OCI-LY3 (cell line): Measurements from ENCODE around the gene KIF1A.

Experiments
- H2AFZ ChIP-seq: fragments of 200-600, 300-600 bp; shearing (Covaris generic); 2 replicates; pipeline ENCODE4 v1.6.0; 2014; ENCODE audit warnings: antibody characterized with exemption, low read depth, low read length
- H3K27ac ChIP-seq: fragments of 200-600, 300-600 bp; sonication (generic); 2 replicates; pipeline ENCODE4 v1.5.1; 2014; ENCODE audit warnings: mild to moderate bottlenecking, low read length, moderate library complexity, mixed read lengths
- H3K27me3 ChIP-seq: fragments of 200-600, 300-600 bp; sonication (generic); 2 replicates; pipeline ENCODE4 v1.6.1; 2014; ENCODE audit warnings: low read depth, low read length, mixed read lengths
- H3K36me3 ChIP-seq: fragments of 200-600, 300-600 bp; sonication (generic); replicated peaks from 2 replicates; pipeline ENCODE3; 2014; ENCODE audit warnings: low read depth, low read length, mixed read lengths
- H3K4me1 ChIP-seq: fragments of 300-600, 200-600 bp; sonication (generic); 2 replicates; pipeline ENCODE4 v1.6.1; 2014; ENCODE audit warnings: low read length, mixed read lengths
- H3K4me2 ChIP-seq: fragments of 200-600, 300-600 bp; sonication (generic); 2 replicates; pipeline ENCODE4 v1.6.1; 2014; ENCODE audit warnings: low read length, mixed read lengths
- H3K4me3 ChIP-seq: fragments of 300-600, 200-600 bp; sonication (generic); 2 replicates; pipeline ENCODE4 v1.5.1; 2014; ENCODE audit warnings: antibody characterized with exemption, mild to moderate bottlenecking, low read length, moderate library complexity
- H3K79me2 ChIP-seq: fragments of 300-600, 200-600 bp; shearing (Covaris generic); 2 replicates; pipeline ENCODE4 v1.6.1; 2014; ENCODE audit warnings: mild to moderate bottlenecking, low read length, mixed read lengths
- H3K9ac ChIP-seq: fragments of 300-600, 200-600 bp; shearing (Covaris generic); 2 replicates; pipeline ENCODE4 v1.6.0; 2014; ENCODE audit warnings: mild to moderate bottlenecking, low read length, moderate library complexity
- H3K9me3 ChIP-seq: fragments of 200-600, 300-600 bp; shearing (Covaris generic); 2 replicates; pipeline ENCODE4 v1.6.1; 2014; ENCODE audit warnings: low read length, mixed read lengths; ENCODE audit not compliant: insufficient read depth
- H4K20me1 ChIP-seq: fragments of 200-600, 300-600 bp; sonication (generic); 2 replicates; pipeline ENCODE4 v1.6.1; 2016; ENCODE audit warnings: low read length, mixed read lengths; ENCODE audit not compliant: insufficient read depth
- EZH2phosphoT487 ChIP-seq: fragments of 200-600 bp; shearing (Covaris generic); IDR thresholded peaks from 2 replicates; pipeline ENCODE4 v1.6.1; 2018; ENCODE audit warnings: antibody characterized with exemption, mixed run types, low read depth
- TF ChIP-seq, protein P1 (sequence below): fragments of 200-600, 300-600 bp; sonication (generic); IDR thresholded peaks from 2 replicates; pipeline ENCODE4 v1.5.1; 2014; ENCODE audit warnings: antibody characterized with exemption, low read length, low read depth

The KIF1A gene

DNA sequence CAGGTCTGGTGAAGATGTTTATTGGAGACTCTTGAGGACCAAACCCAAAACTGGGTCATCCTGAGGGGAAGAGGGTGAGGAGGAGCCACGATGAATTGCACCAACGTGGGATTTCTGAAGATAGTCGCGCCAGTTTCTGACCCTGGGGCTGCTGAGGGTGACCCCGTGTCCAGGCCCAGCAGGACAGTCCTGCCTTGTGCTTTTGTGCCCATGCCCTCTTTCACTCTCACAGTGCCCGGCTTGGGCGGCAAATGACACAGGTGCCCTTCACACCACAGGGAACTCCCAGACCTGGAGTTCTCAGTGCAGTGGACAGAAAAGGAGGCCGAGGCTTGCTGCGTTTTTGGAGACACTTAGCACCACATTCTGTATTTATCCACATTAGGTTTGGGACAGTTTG is 15.5 kb upstream of the KIF1A start:
- Histone ChIP-seq H3K4me1 (no peaks in the 10 kb centered on the region), H3K27ac (no peak overlapping the region), H3K79me2 (no peaks in the 10 kb centered on the region), H2AFZ (no peak overlapping the region), H3K36me3 (no peaks in the 10 kb centered on the region), H3K9me3 (no peaks in the 10 kb centered on the region), H3K9ac (no peak overlapping the region), H3K4me2 (no peak overlapping the region), H3K27me3 (peaks cover 6% of the 10 kb centered on the region; the same call in 1 of the 2 replicates), H4K20me1 (no peaks in the 10 kb centered on the region), H3K4me3 (no peak overlapping the region)
- TF ChIP-seq, protein P1, sequence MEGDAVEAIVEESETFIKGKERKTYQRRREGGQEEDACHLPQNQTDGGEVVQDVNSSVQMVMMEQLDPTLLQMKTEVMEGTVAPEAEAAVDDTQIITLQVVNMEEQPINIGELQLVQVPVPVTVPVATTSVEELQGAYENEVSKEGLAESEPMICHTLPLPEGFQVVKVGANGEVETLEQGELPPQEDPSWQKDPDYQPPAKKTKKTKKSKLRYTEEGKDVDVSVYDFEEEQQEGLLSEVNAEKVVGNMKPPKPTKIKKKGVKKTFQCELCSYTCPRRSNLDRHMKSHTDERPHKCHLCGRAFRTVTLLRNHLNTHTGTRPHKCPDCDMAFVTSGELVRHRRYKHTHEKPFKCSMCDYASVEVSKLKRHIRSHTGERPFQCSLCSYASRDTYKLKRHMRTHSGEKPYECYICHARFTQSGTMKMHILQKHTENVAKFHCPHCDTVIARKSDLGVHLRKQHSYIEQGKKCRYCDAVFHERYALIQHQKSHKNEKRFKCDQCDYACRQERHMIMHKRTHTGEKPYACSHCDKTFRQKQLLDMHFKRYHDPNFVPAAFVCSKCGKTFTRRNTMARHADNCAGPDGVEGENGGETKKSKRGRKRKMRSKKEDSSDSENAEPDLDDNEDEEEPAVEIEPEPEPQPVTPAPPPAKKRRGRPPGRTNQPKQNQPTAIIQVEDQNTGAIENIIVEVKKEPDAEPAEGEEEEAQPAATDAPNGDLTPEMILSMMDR, result no peak
- TF ChIP-seq EZH2phosphoT487, result no peak

GRCh38 chr2:240834377-240834975 is 14.5 kb upstream of the KIF1A start:
- no peaks in the 10 kb centered on the region for H3K9me3 ChIP-seq
- TF ChIP-seq, protein P1, result peak; percentile 11; the same call in 1 of the 2 replicates
- no peak for TF ChIP-seq EZH2phosphoT487
- H3K4me2 ChIP-seq, result no peak overlapping the region
- H3K27ac ChIP-seq, result no peak overlapping the region
- H3K79me2 ChIP-seq, result no peaks in the 10 kb centered on the region
- peaks cover 6% of the 10 kb centered on the region; the same call in 1 of the 2 replicates for H3K27me3 ChIP-seq
- H3K36me3 ChIP-seq, result no peaks in the 10 kb centered on the region
- H4K20me1 ChIP-seq, result no peaks in the 10 kb centered on the region
- no peaks in the 10 kb centered on the region for H3K4me1 ChIP-seq
- H2AFZ ChIP-seq, result no peak overlapping the region
- H3K9ac ChIP-seq, result no peak overlapping the region
- H3K4me3 ChIP-seq, result no peak overlapping the region

- no peaks in the 10 kb centered on the region for H3K4me1 ChIP-seq
- no peak overlapping the region for H2AFZ ChIP-seq
- no peak overlapping the region for H3K4me3 ChIP-seq
- H3K27ac ChIP-seq, result no peak overlapping the region
- no peak overlapping the region for H3K4me2 ChIP-seq
- H3K79me2 ChIP-seq, result no peaks in the 10 kb centered on the region
- TF ChIP-seq, protein P1, result no peak
- no peak for TF ChIP-seq EZH2phosphoT487
- H4K20me1 ChIP-seq, result no peaks in the 10 kb centered on the region
- H3K9ac ChIP-seq, result no peak overlapping the region
- no peaks in the 10 kb centered on the region for H3K9me3 ChIP-seq
- peaks cover 6% of the 10 kb centered on the region; the same call in 1 of the 2 replicates for H3K27me3 ChIP-seq
- H3K36me3 ChIP-seq, result no peaks in the 10 kb centered on the region
Measured at GRCh38 chr2:240833724-240834285, 13.8 kb upstream of the KIF1A start.

GRCh38 chr2:240832921-240833494 is 13.0 kb upstream of the KIF1A start:
- Histone ChIP-seq H3K36me3 (no peaks in the 10 kb centered on the region), H3K9ac (no peak overlapping the region), H3K79me2 (no peaks in the 10 kb centered on the region), H3K9me3 (no peaks in the 10 kb centered on the region), H3K27me3 (peaks cover 5% of the 10 kb centered on the region; the same call in 1 of the 2 replicates), H3K4me1 (no peaks in the 10 kb centered on the region), H4K20me1 (no peaks in the 10 kb centered on the region), H3K27ac (no peak overlapping the region), H2AFZ (no peak overlapping the region), H3K4me3 (no peak overlapping the region), H3K4me2 (no peak overlapping the region)
- TF ChIP-seq EZH2phosphoT487, result no peak
- TF ChIP-seq, protein P1, result no peak
